SK-N-SH treated with all-trans-retinoic acid at 6 μM for 48 hours (cell line): ENCODE results near the gene PLS3.

Experiments
- ATAC-seq: fragments of 200-7000 bp; cut with Tn5 transposase; 3 replicates; pipeline ENCODE4 v1.9.1; 2020; ENCODE audit warnings: mild to moderate bottlenecking, moderate library complexity
- BACH2 ChIP-seq: fragments of 250-450 bp; sonication (Bioruptor Pico); IDR thresholded peaks from 2 replicates; pipeline ENCODE4 v1.9.0; 2021; ENCODE audit warnings: mild to moderate bottlenecking, borderline replicate concordance
- CREB5 ChIP-seq: fragments of 250-450 bp; sonication (Bioruptor Pico); IDR thresholded peaks from 2 replicates; pipeline ENCODE4 v1.5.1; 2020; ENCODE audit warnings: low read depth, mild to moderate bottlenecking, moderate library complexity
- CSDC2 ChIP-seq: fragments of 250-450 bp; sonication (Bioruptor Pico); IDR thresholded peaks from 2 replicates; pipeline ENCODE4 v1.5.0; 2020; ENCODE audit warnings: mild to moderate bottlenecking, moderate library complexity
- ESRRG ChIP-seq: fragments of 250-450 bp; sonication (Bioruptor Pico); IDR thresholded peaks from 2 replicates; pipeline ENCODE4 v1.6.1; 2021; ENCODE audit warnings: mild to moderate bottlenecking
- ISL1 ChIP-seq: fragments of 250-450 bp; sonication (Bioruptor Pico); IDR thresholded peaks from 2 replicates; pipeline ENCODE4 v2.1.2; 2022; ENCODE audit warnings: mild to moderate bottlenecking, moderate library complexity
- OSR1 ChIP-seq: fragments of 250-450 bp; sonication (Bioruptor Pico); IDR thresholded peaks from 2 replicates; pipeline ENCODE4 v1.8.0; 2022; ENCODE audit warnings: moderate library complexity, mild to moderate bottlenecking, inconsistent platforms
- POU6F1 ChIP-seq: fragments of 250-450 bp; sonication (Bioruptor Pico); IDR thresholded peaks from 2 replicates; pipeline ENCODE4 v1.8.0; 2021; ENCODE audit warnings: low read depth, mild to moderate bottlenecking, moderate library complexity, borderline replicate concordance
- PPARA ChIP-seq: fragments of 250-450 bp; sonication (Bioruptor Pico); IDR thresholded peaks from 2 replicates; pipeline ENCODE4 v1.5.0; 2020; ENCODE audit warnings: mild to moderate bottlenecking, borderline replicate concordance
- RARB ChIP-seq: fragments of 250-450 bp; sonication (Bioruptor Pico); IDR thresholded peaks from 2 replicates; pipeline ENCODE4 v1.8.0; 2021; ENCODE audit warnings: mild to moderate bottlenecking, moderate library complexity
- SNAI2 ChIP-seq: fragments of 250-450 bp; sonication (Bioruptor Pico); IDR thresholded peaks from 2 replicates; pipeline ENCODE4 v1.5.0; 2020; ENCODE audit warnings: mild to moderate bottlenecking, moderate library complexity
- TCF4 ChIP-seq: fragments of 250-450 bp; sonication (Bioruptor Pico); IDR thresholded peaks from 2 replicates; pipeline ENCODE4 v1.8.0; 2021; ENCODE audit warnings: mild to moderate bottlenecking, moderate library complexity, borderline replicate concordance
- ZC3H10 ChIP-seq: fragments of 250-450 bp; sonication (Bioruptor Pico); IDR thresholded peaks from 2 replicates; pipeline ENCODE4 v1.5.1; 2021; ENCODE audit warnings: mild to moderate bottlenecking, moderate library complexity
- ZFP3 ChIP-seq: fragments of 250-450 bp; sonication (Bioruptor Pico); IDR thresholded peaks from 2 replicates; pipeline ENCODE4 v1.5.0; 2020; ENCODE audit warnings: mild to moderate bottlenecking, moderate library complexity
- ZFP30 ChIP-seq: fragments of 450-650 bp; formaldehyde crosslinking; IDR thresholded peaks from 2 replicates; pipeline ENCODE4 v1.5.0; 2022; ENCODE audit warnings: mild to moderate bottlenecking, moderate library complexity
- ZNF565 ChIP-seq: fragments of 450-650 bp; formaldehyde crosslinking; conservative IDR thresholded peaks from 2 replicates; pipeline ENCODE4 v1.5.0; 2020; ENCODE audit warnings: low read depth, mild to moderate bottlenecking, moderate library complexity
- ZNF70 ChIP-seq: fragments of 450-650 bp; formaldehyde crosslinking; IDR thresholded peaks from 2 replicates; pipeline ENCODE4 v1.5.0; 2020; ENCODE audit warnings: mild to moderate bottlenecking, moderate library complexity
- ZNF8 ChIP-seq: fragments of 450-650 bp; formaldehyde crosslinking; IDR thresholded peaks from 2 replicates; pipeline ENCODE4 v1.5.0; 2020; ENCODE audit warnings: mild to moderate bottlenecking, moderate library complexity
- TF ChIP-seq, protein P1 (sequence below): fragments of 250-450 bp; sonication (Bioruptor Pico); IDR thresholded peaks from 2 replicates; pipeline ENCODE4 v1.5.0; 2020; ENCODE audit warnings: mild to moderate bottlenecking, moderate library complexity
- TF ChIP-seq, protein P2 (sequence below): fragments of 250-450 bp; sonication (Bioruptor Pico); IDR thresholded peaks from 2 replicates; pipeline ENCODE4 v1.8.0; 2020; ENCODE audit warnings: mild to moderate bottlenecking, moderate library complexity, borderline replicate concordance

PLS3 gene

GRCh38 chrX:115591856-115592842 is 31.2 kb downstream of the PLS3 start:
- TF ChIP-seq, protein P1, sequence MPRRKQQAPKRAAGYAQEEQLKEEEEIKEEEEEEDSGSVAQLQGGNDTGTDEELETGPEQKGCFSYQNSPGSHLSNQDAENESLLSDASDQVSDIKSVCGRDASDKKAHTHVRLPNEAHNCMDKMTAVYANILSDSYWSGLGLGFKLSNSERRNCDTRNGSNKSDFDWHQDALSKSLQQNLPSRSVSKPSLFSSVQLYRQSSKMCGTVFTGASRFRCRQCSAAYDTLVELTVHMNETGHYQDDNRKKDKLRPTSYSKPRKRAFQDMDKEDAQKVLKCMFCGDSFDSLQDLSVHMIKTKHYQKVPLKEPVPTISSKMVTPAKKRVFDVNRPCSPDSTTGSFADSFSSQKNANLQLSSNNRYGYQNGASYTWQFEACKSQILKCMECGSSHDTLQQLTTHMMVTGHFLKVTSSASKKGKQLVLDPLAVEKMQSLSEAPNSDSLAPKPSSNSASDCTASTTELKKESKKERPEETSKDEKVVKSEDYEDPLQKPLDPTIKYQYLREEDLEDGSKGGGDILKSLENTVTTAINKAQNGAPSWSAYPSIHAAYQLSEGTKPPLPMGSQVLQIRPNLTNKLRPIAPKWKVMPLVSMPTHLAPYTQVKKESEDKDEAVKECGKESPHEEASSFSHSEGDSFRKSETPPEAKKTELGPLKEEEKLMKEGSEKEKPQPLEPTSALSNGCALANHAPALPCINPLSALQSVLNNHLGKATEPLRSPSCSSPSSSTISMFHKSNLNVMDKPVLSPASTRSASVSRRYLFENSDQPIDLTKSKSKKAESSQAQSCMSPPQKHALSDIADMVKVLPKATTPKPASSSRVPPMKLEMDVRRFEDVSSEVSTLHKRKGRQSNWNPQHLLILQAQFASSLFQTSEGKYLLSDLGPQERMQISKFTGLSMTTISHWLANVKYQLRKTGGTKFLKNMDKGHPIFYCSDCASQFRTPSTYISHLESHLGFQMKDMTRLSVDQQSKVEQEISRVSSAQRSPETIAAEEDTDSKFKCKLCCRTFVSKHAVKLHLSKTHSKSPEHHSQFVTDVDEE (CRISPR knock-in tag) = no peak
- no peak for TF ChIP-seq ESRRG (CRISPR knock-in tag)
- TF ChIP-seq ZC3H10 = no peak
- TF ChIP-seq ZFP3 (CRISPR knock-in tag) = no peak
- TF ChIP-seq TCF4 (CRISPR knock-in tag) = no peak
- TF ChIP-seq POU6F1 (CRISPR knock-in tag) = no peak
- no peak for TF ChIP-seq ZNF70 (CRISPR knock-in tag)
- TF ChIP-seq OSR1 (CRISPR knock-in tag) = no peak
- TF ChIP-seq CSDC2 (CRISPR knock-in tag) = no peak
- TF ChIP-seq ZNF565 (CRISPR knock-in tag) = no peak
- ATAC-seq = 0 out of 3 replicates have a peak, but pooled peaks have one; percentile 24

- peak; percentile 33; the same call in 2 of the 3 replicates for ATAC-seq
- TF ChIP-seq TCF4 (CRISPR knock-in tag) = no peak
These were observed 32.2 kb downstream of the PLS3 start for GRCh38 chrX:115592997-115593734.

DNA sequence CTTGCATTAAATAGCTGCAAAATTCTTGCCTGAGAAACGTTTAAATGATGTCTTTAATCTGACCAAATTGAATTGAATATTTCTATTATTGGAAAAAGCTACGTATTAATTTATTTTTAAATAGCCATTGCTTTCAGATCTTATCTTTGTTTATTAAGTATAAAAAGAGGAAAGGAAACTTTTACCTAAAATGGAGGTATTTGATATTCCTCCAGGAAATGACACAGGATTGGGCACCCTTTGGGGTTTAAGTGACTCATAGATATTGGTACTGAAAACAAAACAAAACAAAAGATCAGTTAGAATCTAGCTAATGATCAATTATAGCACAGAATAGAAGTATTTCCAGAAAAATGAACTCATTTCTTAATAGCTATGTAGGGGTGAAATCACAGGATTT is 34.1 kb downstream of the PLS3 start:
- TF ChIP-seq CREB5 (CRISPR knock-in tag) (no peak), SNAI2 (no peak), ZNF70 (CRISPR knock-in tag) (no peak), BACH2 (CRISPR knock-in tag) (no peak), ISL1 (CRISPR knock-in tag) (no peak), RARB (CRISPR knock-in tag) (no peak), POU6F1 (CRISPR knock-in tag) (no peak), ZNF565 (CRISPR knock-in tag) (no peak), TCF4 (CRISPR knock-in tag) (no peak), ZNF8 (CRISPR knock-in tag) (no peak), ZC3H10 (no peak), PPARA (CRISPR knock-in tag) (no peak), ZFP30 (CRISPR knock-in tag) (no peak)
- TF ChIP-seq, protein P2, sequence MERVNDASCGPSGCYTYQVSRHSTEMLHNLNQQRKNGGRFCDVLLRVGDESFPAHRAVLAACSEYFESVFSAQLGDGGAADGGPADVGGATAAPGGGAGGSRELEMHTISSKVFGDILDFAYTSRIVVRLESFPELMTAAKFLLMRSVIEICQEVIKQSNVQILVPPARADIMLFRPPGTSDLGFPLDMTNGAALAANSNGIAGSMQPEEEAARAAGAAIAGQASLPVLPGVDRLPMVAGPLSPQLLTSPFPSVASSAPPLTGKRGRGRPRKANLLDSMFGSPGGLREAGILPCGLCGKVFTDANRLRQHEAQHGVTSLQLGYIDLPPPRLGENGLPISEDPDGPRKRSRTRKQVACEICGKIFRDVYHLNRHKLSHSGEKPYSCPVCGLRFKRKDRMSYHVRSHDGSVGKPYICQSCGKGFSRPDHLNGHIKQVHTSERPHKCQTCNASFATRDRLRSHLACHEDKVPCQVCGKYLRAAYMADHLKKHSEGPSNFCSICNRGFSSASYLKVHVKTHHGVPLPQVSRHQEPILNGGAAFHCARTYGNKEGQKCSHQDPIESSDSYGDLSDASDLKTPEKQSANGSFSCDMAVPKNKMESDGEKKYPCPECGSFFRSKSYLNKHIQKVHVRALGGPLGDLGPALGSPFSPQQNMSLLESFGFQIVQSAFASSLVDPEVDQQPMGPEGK (CRISPR knock-in tag) = no peak
- TF ChIP-seq, protein P1 (CRISPR knock-in tag) = no peak

More for the DNA sequence above, 34.1 kb downstream of the PLS3 start:
- no peak for ATAC-seq
